Osteocyte (in vitro differentiated cells): Measurements from ENCODE around the gene SV2A. TPM values are rescaled to one million over a fixed set of nuclear protein-coding genes. Genes with fewer than 3 reads are reported as not detected.

Source experiments
- DNase-seq: peaks from one replicate; pipeline ENCODE4 v3.0.0; 2021; ENCODE audit warnings: mixed read lengths; ENCODE audit not compliant: unreplicated experiment; ENCODE audit errors: extremely low spot score
- H3K27ac Mint-ChIP-seq: one replicate; pipeline ENCODE4 v1.8.0; 2021; ENCODE audit warnings: mild to moderate bottlenecking, mixed read lengths; ENCODE audit not compliant: unreplicated experiment
- H3K27me3 Mint-ChIP-seq: one replicate; pipeline ENCODE4 v1.8.0; 2021; ENCODE audit warnings: mixed read lengths; ENCODE audit not compliant: unreplicated experiment
- H3K36me3 Mint-ChIP-seq: one replicate; pipeline ENCODE4 v1.8.0; 2021; ENCODE audit warnings: mixed read lengths; ENCODE audit not compliant: unreplicated experiment
- H3K4me1 Mint-ChIP-seq: one replicate; pipeline ENCODE4 v1.8.0; 2021; ENCODE audit warnings: mixed read lengths; ENCODE audit not compliant: unreplicated experiment
- H3K4me3 Mint-ChIP-seq: one replicate; pipeline ENCODE4 v1.8.0; 2021; ENCODE audit warnings: mild to moderate bottlenecking, moderate library complexity, mixed read lengths; ENCODE audit not compliant: unreplicated experiment
- H3K9me3 Mint-ChIP-seq: one replicate; pipeline ENCODE4 v1.8.0; 2021; ENCODE audit warnings: mixed read lengths; ENCODE audit not compliant: unreplicated experiment
- CTCF ChIP-seq: fragments of 200-600 bp; sonication (generic); IDR thresholded peaks from 2 replicates; pipeline ENCODE4 v1.5.0; 2021; ENCODE audit warnings: antibody characterized with exemption, mild to moderate bottlenecking, moderate library complexity
- total RNA-seq: library from RNA; stranded (reverse); gene quantifications from 2 replicates; pipeline ENCODE4 v1.2.1, GENCODE V29; 2021

The SV2A gene
- total RNA-seq, 1 donor from 2014 or later: 16.7 TPM

DNA sequence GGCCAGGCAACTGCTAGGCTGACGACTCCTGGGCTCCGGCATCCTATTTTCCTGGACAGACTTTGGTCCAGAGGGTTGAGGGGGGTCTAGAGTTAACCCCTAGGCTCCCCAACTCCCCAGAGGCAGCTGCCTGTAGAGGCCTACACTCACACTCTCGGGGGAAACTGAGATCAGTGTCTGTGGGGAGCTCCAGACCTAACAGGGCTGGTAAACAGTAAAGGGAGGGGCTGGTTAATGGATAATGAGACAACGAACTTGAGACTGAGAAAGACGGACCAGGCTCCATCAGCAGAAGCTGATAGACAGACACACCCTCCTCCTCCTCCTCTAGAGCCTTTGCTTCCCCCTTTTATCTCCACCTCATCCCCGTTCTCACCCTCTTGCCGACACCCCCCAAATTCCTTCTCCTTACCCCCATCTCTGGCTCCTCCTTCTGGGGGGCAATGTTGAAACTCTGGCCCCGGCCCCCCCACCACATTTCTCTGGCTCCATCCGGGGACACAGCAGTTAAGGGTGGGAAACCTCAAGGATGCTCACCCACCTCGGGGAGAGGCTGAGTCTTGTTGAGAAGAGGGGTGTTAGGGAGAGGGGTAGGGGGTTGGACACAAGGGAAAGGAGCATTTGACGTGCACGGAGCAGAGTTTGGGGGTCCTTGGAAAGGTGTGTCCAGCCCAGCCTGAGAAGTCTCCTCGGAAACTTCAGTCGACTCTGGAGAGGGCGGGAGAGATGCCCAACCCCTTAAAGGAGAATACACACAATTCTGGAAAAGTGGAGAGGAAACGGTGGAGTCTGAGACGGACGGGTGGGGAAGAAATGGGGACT lies 18.7 kb upstream of the SV2A start, which contains the start of gene MTMR11:
MTMR11 (minus strand) TSS at position 710 of the 822 bp plus-strand sequence; CDS start at position 478, 232 bp downstream.
- peaks cover 12% of the 10 kb centered on the region for H3K36me3 Mint-ChIP-seq
- H3K9me3 Mint-ChIP-seq: no peaks in the 10 kb centered on the region
- peak within 1 kb of the TSS; percentile 86 for H3K4me3 Mint-ChIP-seq
- peak within 1 kb of the TSS; percentile 71 for H3K27ac Mint-ChIP-seq
- DNase-seq: no peak
- TF ChIP-seq CTCF: no peak
- peaks cover 51% of the 10 kb centered on the region for H3K4me1 Mint-ChIP-seq
- H3K27me3 Mint-ChIP-seq: no peaks in the 10 kb centered on the region

GRCh38 chr1:149934356-149934755 lies 16.7 kb upstream of the SV2A start:
- Mint-ChIP-seq H3K36me3 (peaks cover 17% of the 10 kb centered on the region), H3K4me1 (peaks cover 44% of the 10 kb centered on the region), H3K4me3 (no peak overlapping the region), H3K9me3 (no peaks in the 10 kb centered on the region), H3K27ac (no peak overlapping the region), H3K27me3 (no peaks in the 10 kb centered on the region)
- DNase-seq: no peak
- TF ChIP-seq CTCF: no peak

- no peaks in the 10 kb centered on the region for H3K9me3 Mint-ChIP-seq
- H3K4me3 Mint-ChIP-seq: no peak overlapping the region
- no peaks in the 10 kb centered on the region for H3K27me3 Mint-ChIP-seq
- peaks cover 17% of the 10 kb centered on the region for H3K36me3 Mint-ChIP-seq
- DNase-seq: no peak
- no peak for TF ChIP-seq CTCF
- peaks cover 41% of the 10 kb centered on the region for H3K4me1 Mint-ChIP-seq
- no peak overlapping the region for H3K27ac Mint-ChIP-seq
These were observed 15.6 kb upstream of the SV2A start for GRCh38 chr1:149933208-149933607.

DNA sequence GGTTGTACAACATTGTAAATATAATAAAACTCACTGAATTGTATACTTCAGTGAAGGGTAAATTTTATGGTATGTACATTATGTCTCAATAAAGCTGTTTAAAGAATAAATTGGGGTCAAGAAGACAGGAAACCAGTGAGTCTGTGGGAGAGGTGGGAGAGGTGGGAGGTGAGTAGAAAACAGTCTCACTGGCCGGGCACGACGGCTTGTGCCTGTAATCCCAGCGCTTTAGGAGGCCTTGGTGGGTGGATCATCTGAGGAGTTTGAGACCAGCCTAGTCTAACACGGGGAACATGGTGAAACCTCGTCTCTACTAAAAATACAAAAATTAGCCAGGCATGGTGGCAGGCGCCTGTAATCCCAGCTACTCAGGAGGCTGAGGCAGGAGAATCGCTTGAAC lies 14.8 kb upstream of the SV2A start:
- H3K4me1 Mint-ChIP-seq: peaks cover 40% of the 10 kb centered on the region
- no peak overlapping the region for H3K27ac Mint-ChIP-seq
- H3K27me3 Mint-ChIP-seq: no peaks in the 10 kb centered on the region
- no peak overlapping the region for H3K4me3 Mint-ChIP-seq
- H3K36me3 Mint-ChIP-seq: peaks cover 17% of the 10 kb centered on the region
- no peaks in the 10 kb centered on the region for H3K9me3 Mint-ChIP-seq
- TF ChIP-seq CTCF: no peak
- DNase-seq: no peak

GRCh38 chr1:149931212-149931790 lies 13.7 kb upstream of the SV2A start:
- H3K27me3 Mint-ChIP-seq: no peaks in the 10 kb centered on the region
- peaks cover 31% of the 10 kb centered on the region for H3K4me1 Mint-ChIP-seq
- H3K27ac Mint-ChIP-seq: peak overlapping the region; percentile 58
- no peaks in the 10 kb centered on the region for H3K9me3 Mint-ChIP-seq
- H3K36me3 Mint-ChIP-seq: peaks cover 18% of the 10 kb centered on the region
- no peak for TF ChIP-seq CTCF
- no peak overlapping the region for H3K4me3 Mint-ChIP-seq
- no peak for DNase-seq
